OCI-LY7 (cell line): ENCODE results near the gene HSD17B11. TPM values are rescaled to one million over a fixed set of nuclear protein-coding genes. Genes with fewer than 3 reads are reported as not detected.
"Not testable (repeated sequence)": the region's sequence is repeated elsewhere in the genome, so short reads cannot be mapped to it uniquely, and the experiment has no call there.

Experiments
- BruUV-seq: library from RNA; stranded (reverse); fragments of 400-500 nt; replicated peaks from 2 replicates; lab custom pipeline; 2021; lab: Mats Ljungman, UMichigan
- CTCF ChIA-PET: fragments of 300-600 bp; sonication (Branson Sonifier 250); formaldehyde crosslinking; loops from one replicate; lab custom pipeline; 2022; ENCODE audit warnings: antibody characterized with exemption; ENCODE audit not compliant: unreplicated experiment; lab: Charles Lee
- POLR2A ChIA-PET: fragments of 300-600 bp; sonication (Branson Sonifier 250); formaldehyde crosslinking; loops from one replicate; lab custom pipeline; 2022; ENCODE audit warnings: antibody characterized with exemption; lab: Charles Lee
- DNase-seq: peaks from one replicate; pipeline ENCODE4 v3.0.0-alpha.2; 2015; ENCODE audit warnings: low spot score
- H2AFZ ChIP-seq: fragments of 200-600 bp; sonication (generic), shearing (Covaris generic); 2 replicates; pipeline ENCODE4 v1.6.1; 2014; ENCODE audit warnings: mild to moderate bottlenecking, antibody characterized with exemption, low read length, moderate library complexity
- H3K27ac ChIP-seq: fragments of 200-600 bp; sonication (generic); 2 replicates; pipeline ENCODE4 v1.5.1; 2014; ENCODE audit warnings: mixed run types, low read depth, mild to moderate bottlenecking, moderate library complexity, low read length, inconsistent platforms; ENCODE audit not compliant: poor library complexity, severe bottlenecking
- H3K36me3 ChIP-seq: fragments of 200-600 bp; sonication (generic); 2 replicates; pipeline ENCODE4 v1.6.1; 2014; ENCODE audit warnings: mild to moderate bottlenecking, antibody characterized with exemption, low read length, moderate library complexity, mixed read lengths; ENCODE audit not compliant: insufficient read depth
- H3K4me1 ChIP-seq: fragments of 200-600 bp; sonication (generic); 2 replicates; pipeline ENCODE4 v1.5.1; 2014; ENCODE audit warnings: mild to moderate bottlenecking, low read length; ENCODE audit not compliant: insufficient read depth, poor library complexity, severe bottlenecking
- H3K4me2 ChIP-seq: fragments of 200-600 bp; sonication (generic); 2 replicates; pipeline ENCODE4 v1.6.1; 2014; ENCODE audit warnings: mild to moderate bottlenecking, low read length
- H3K4me3 ChIP-seq: fragments of 200-600 bp; sonication (generic); 2 replicates; pipeline ENCODE4 v1.5.1; 2014; ENCODE audit warnings: mild to moderate bottlenecking, low read depth, low read length; ENCODE audit not compliant: poor library complexity, severe bottlenecking
- H3K79me2 ChIP-seq: fragments of 200-600 bp; sonication (generic); 2 replicates; pipeline ENCODE4 v1.6.1; 2016; ENCODE audit warnings: low read depth, mild to moderate bottlenecking, low read length, moderate library complexity, mixed read lengths; ENCODE audit not compliant: insufficient read depth
- H3K9me2 ChIP-seq: fragments of 200-600 bp; sonication (generic); 2 replicates; pipeline ENCODE4 v1.6.1; 2016; ENCODE audit warnings: mild to moderate bottlenecking, low read length, mixed read lengths; ENCODE audit not compliant: insufficient read depth
- H3K9me3 ChIP-seq: fragments of 200-600 bp; sonication (generic); 2 replicates; pipeline ENCODE4 v1.6.1; 2014; ENCODE audit warnings: mild to moderate bottlenecking, mixed run types, low read length, mixed read lengths
- H4K20me1 ChIP-seq: fragments of 200-600 bp; sonication (generic); 2 replicates; pipeline ENCODE4 v1.6.1; 2014; ENCODE audit warnings: mild to moderate bottlenecking, antibody characterized with exemption, low read length, moderate library complexity, mixed read lengths; ENCODE audit not compliant: insufficient read depth
- CTCF ChIP-seq: fragments of 200-600 bp; sonication (generic); conservative IDR thresholded peaks from 2 replicates; pipeline ENCODE4 v1.5.1; 2014; ENCODE audit warnings: mild to moderate bottlenecking, antibody characterized with exemption, low read length, moderate library complexity, mixed read lengths
- EZH2phosphoT487 ChIP-seq: fragments of 200-600 bp; sonication (generic); IDR thresholded peaks from 2 replicates; pipeline ENCODE4 v1.6.1; 2018; ENCODE audit warnings: low read depth, borderline replicate concordance, mild to moderate bottlenecking, mixed run types, antibody characterized with exemption, low read length, moderate library complexity, mixed read lengths
- intact Hi-C: fragments of 100-400 bp; cut with micrococcal nuclease; formaldehyde crosslinking; loops from one replicate; pipeline ENCODE4 v1.10.0; 2022; ENCODE audit not compliant: unreplicated experiment
- total RNA-seq, 2 experiments: library from RNA; depleted of rRNA in 1 of 2; stranded (reverse); fragments of >200 nt in 1 of 2; shearing (Covaris generic) in 1 of 2; gene quantifications; 2 replicates each; pipeline ENCODE4 v1.2.3, GENCODE V29; 2014 to 2022

HSD17B11 gene
- total RNA-seq, 2 experiments from 2014 or later: 8.7 to 9.0 TPM

GRCh38 chr4:87420276-87420830 lies 29.4 kb upstream of the HSD17B11 start:
- DNase-seq: no peak
- H2AFZ ChIP-seq: no peak overlapping the region
- no peak overlapping the region for H3K4me3 ChIP-seq
- no peaks in the 10 kb centered on the region for H4K20me1 ChIP-seq
- no peak overlapping the region for H3K27ac ChIP-seq
- H3K9me2 ChIP-seq: no peaks in the 10 kb centered on the region
- H3K79me2 ChIP-seq: peaks cover 26% of the 10 kb centered on the region
- H3K9me3 ChIP-seq: no peaks in the 10 kb centered on the region
- no TSS peak for BruUV-seq
- H3K4me1 ChIP-seq: peaks cover 24% of the 10 kb centered on the region
- no peak for TF ChIP-seq EZH2phosphoT487
- TF ChIP-seq CTCF: no peak
- ChIA-PET POLR2A (interaction anchor here (1.0 to 1.5 kb wide), 5 partner anchors 13 to 206 kb away, joined by 3 to 8 read pairs (median 3); partner anchors contain the start of gene HSD17B11), CTCF (no interaction called here)
- no peak overlapping the region for H3K4me2 ChIP-seq
- intact Hi-C loops: no loop called here
- no peaks in the 10 kb centered on the region for H3K36me3 ChIP-seq

GRCh38 chr4:87419578-87420249 lies 28.7 kb upstream of the HSD17B11 start:
- H3K27ac ChIP-seq: no peak overlapping the region
- H3K4me3 ChIP-seq: no peak overlapping the region
- POLR2A ChIA-PET: interaction anchor here (0.7 to 1.4 kb wide), 4 partner anchors 13 to 246 kb away, joined by 3 to 5 read pairs (median 3); no protein-coding TSS in a partner anchor
- intact Hi-C loops: no loop called here
- no peaks in the 10 kb centered on the region for H3K36me3 ChIP-seq
- no peak for DNase-seq
- CTCF ChIA-PET: no interaction called here
- H3K9me2 ChIP-seq: no peaks in the 10 kb centered on the region
- H3K4me2 ChIP-seq: no peak overlapping the region
- peaks cover 22% of the 10 kb centered on the region for H3K4me1 ChIP-seq
- TF ChIP-seq EZH2phosphoT487 (no peak), CTCF (no peak)
- H3K79me2 ChIP-seq: peaks cover 19% of the 10 kb centered on the region
- H4K20me1 ChIP-seq: no peaks in the 10 kb centered on the region
- no TSS peak for BruUV-seq
- H3K9me3 ChIP-seq: 0 out of 2 replicates have a peak, but pooled peaks cover 2% of the 10 kb centered on the region
- H2AFZ ChIP-seq: no peak overlapping the region

GRCh38 chr4:87418410-87418809 lies 27.4 kb upstream of the HSD17B11 start:
- H3K4me1 ChIP-seq, CTCF ChIA-PET, H3K9me2 ChIP-seq, POLR2A ChIA-PET, H2AFZ ChIP-seq, H3K4me3 ChIP-seq, H3K27ac ChIP-seq, DNase-seq, BruUV-seq, intact Hi-C loops, H3K9me3 ChIP-seq, H3K79me2 ChIP-seq, H4K20me1 ChIP-seq, H3K36me3 ChIP-seq, H3K4me2 ChIP-seq: not testable (repeated sequence)
